A375 (cell line): ENCODE data around the gene KDM4E. TPM values are rescaled to one million over a fixed set of nuclear protein-coding genes. Genes with fewer than 3 reads are reported as not detected.

ENCODE experiments used
- total RNA-seq: library from RNA; depleted of rRNA; stranded (reverse); fragments of >200 nt; shearing (Covaris generic); gene quantifications from 2 replicates; pipeline ENCODE4 v1.2.3, GENCODE V29; 2014; rRNA removed

The KDM4E gene
- total RNA-seq = not detected in 2 replicates

DNA sequence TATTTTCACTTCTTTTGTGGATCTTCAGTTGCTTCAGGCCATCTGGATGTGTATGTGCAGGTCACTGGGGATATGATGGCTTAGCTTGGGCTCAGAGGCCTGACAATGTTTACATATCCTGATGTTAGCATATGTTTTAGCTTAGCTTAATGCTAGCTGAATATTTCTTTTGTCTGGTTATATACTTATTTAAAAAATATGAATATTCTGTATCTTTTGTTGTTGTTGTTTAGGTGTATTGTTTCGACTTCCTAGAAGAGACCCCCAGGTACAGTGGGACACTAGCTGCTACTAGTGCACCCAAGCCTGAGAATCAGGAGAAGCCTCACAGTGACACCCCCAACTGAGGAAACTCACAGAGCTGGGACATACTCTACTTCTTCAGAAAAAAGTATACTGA is at the start of gene KDM4E:
TSS of gene KDM4E (plus strand) at position 301 of the 400 bp plus-strand sequence. CDS start 300 bp downstream, outside the sequence.

DNA sequence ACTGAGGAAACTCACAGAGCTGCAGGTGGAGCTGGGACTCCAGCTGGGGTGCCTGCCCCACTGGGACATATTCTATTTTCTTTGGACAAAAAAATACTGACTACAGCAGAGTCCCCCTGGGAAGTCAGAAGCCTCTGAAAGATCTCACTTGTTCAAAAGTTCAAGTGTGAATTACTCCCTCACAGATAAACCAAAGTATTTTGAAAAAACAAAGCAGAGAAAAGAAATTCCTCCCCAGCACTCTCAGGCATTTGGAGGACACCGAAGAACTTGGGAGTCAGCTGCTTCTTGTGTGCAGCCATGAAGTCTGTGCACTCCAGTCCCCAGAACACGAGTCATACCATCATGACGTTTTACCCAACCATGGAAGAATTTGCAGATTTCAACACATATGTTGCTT is 24.1 kb downstream of the KDM4E start, which contains the start of gene KDM4F:
TSS of gene KDM4F (plus strand) at position 301 of the 400 bp plus-strand sequence.

DNA sequence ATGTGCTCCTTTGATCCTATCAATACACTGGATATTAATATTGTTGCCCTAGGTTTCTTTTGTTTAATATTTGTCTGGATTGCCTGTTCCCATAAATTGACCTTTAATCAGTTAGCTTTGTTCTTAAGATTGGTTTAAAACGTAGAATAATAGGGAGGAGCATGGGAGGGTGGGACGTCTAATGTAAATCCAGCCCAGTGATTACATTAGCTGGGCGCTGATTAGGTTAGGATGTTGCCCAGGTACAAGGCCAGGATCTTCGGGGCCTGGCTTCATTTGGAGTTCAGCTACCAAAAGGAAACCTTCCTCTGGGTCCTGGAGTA is 41.6 kb downstream of the KDM4E start, which contains the start of gene SRSF8:
TSS of gene SRSF8 (plus strand) at position 204 of the 323 bp plus-strand sequence. CDS start 308 bp downstream, outside the sequence.

Other genes starting within 250 kb of the KDM4E start
- 39.5 and 70.5 TPM in 2 replicates for gene CWC15, start 51.7 kb upstream of the KDM4E start, total RNA-seq
- 1.4 and 1.6 TPM in 2 replicates for gene KDM4D, start 51.5 kb upstream of the KDM4E start, total RNA-seq
- not detected in 2 replicates for gene KDM4F, start 24.2 kb downstream of the KDM4E start, total RNA-seq
- gene SRSF8, start 41.7 kb downstream of the KDM4E start, total RNA-seq = 13.3 and 17.3 TPM in 2 replicates
- 17.8 and 20.0 TPM in 2 replicates for gene ENDOD1, start 64.6 kb downstream of the KDM4E start, total RNA-seq
- gene SESN3, start 205.9 kb downstream of the KDM4E start, total RNA-seq = 0.26 and 0.58 TPM in 2 replicates